HG02571 (cell line): Measurements from ENCODE around the gene RHCG.

Source experiments
- ATAC-seq: cut with Tn5 transposase; IDR thresholded peaks from one replicate; pipeline ENCODE4 v1.9.1; 2021; ENCODE audit warnings: mild to moderate bottlenecking, moderate library complexity; ENCODE audit not compliant: unreplicated experiment

RHCG gene

GRCh38 chr15:89446255-89446891, 50.0 kb downstream of the RHCG start:
- ATAC-seq = no peak

GRCh38 chr15:89445518-89445917, 50.9 kb downstream of the RHCG start:
- no peak for ATAC-seq

DNA sequence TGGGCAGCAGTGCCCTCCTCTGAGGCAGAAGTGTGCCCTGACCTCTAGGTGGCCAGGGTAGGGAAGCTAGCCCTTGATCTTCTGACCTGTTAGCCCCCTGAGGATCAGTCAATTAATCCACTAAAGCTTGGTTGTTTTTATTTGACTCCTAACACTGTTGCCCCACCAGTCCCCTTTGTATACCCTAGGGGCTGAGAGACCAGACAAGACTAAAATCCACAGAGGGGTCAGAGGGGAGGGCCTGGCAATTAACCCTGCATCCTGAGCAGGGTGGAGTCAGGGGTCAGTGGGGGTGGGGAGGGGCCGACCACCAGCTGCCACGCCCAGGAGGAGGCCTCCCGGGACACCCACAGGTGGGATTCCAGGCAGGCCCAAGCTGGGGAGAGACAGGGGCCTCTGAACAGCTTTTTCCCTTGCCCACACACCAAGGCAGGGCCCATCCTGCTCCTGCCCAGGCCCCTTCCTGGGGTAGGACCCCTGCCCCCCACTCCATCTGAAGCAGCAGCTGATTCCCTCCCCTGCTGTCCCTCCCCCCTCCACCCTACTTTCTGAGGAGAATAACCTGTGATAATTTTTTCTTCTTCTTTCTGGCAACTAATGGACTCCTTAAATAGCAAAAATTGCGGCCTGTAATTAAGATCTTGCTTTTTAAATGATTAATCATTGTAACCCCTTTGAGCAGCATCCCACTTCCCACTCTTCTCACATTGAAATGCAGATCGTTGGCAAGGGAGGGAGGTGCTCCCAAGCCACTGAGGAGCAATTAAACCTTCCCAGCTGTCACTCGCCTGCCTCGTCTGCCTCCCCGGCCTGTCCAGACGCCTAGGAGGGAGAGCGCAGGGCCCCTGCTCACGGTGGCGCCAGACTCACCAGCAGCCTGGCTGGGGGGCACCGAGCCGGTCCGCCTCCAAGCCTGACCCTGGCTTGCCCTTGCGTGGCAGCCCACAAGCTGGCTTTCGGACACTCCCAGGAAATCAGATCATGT, 51.9 kb downstream of the RHCG start:
- no peak for ATAC-seq

DNA sequence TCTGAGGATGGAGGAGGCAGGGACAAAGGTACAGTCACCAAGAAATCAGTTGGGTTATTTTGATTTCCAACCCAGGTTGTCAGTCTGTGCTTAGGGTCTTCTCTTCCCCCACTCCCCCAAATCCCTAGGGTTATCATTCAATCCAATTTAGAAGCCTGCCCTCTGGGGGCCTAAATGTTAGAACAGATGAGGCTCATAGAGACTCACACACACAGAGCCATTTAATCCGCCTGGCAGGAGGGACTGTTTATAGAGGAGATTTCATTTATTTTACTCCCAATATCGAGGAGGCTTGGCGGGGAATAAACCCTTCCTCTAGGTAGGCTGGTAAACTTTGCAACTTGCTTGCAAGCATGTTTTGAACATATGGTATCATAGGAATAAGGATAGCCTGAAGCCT, 52.8 kb downstream of the RHCG start:
- no peak for ATAC-seq

DNA sequence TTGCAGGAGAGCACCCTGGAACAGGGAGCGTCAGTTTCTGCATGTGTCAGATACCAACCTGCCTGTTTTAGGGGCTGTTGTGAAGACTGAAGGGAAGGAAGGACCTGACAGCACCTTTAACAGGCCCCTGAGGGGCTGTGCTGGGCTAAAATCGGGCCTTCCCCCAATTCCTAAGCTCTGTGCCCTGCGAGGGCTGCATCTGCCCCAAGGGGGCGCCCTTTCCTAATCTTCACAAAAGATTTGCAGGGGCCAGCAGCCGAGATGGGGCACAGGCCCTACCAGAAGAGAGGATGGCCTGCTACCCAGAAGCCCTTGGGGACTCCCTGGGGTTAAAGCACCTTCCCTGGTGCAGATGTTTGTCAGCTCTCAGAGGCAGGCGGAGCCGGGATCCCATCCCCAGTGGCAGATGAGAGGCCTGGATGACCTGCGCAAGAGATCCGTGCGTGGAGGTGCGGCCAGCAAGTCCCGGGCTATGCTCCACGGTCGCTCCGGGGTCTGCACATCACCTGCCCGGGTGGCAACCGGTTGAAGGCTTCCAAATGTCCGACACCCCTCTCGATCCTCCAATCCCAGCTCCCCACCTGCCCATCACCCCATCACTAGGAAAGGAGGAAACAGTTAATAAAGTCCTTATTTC, 53.6 kb downstream of the RHCG start:
- ATAC-seq = no peak

DNA sequence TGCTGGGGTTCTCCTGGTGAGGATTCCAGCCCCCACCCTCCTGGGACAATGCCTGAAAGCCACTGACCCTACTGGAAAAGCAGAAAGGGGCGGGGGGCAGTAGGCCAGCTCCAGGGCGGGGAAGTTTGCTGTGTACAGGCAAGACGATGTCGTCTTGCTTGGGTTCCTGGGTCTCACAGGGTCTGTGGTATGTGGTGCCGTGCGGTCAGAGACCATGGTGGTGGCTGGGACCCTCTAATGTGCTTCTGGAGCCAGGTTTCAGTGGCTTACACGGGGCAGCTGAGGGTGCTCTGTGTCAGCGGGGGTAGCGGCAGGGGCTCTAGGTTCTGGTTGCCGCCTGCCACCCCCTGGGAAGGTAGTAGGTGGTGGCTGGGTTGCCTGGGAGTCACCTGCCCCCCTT, 54.2 kb downstream of the RHCG start:
- ATAC-seq = no peak

DNA sequence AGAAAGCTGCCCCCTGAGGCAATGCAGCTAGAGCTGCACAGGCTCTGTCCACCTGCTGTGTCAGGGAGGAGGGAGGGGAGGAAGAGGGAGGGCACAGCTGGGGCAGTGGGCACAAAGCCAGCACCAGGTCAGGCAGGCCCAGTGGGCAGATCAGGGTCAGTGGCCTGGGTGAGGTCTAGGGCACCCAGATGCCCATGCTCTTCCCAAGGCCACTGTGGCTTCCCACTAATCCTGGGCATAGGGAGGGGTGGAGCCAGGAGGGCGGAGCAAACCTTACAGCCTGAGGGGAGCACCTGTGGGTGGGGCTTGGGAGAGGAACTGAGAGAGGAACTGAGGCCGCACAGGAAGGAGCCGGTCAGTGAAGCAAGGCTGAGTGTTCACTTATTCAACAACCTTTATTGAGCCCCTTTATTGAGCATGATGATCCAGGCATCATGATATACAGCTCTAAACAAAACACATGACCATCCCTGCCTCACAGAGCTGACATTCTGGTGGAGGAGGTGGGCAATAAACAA, 55.0 kb downstream of the RHCG start:
- ATAC-seq = peak; percentile 83

GRCh38 chr15:89439764-89440163, 56.6 kb downstream of the RHCG start:
- no peak for ATAC-seq

GRCh38 chr15:89436560-89437311, 59.6 kb downstream of the RHCG start:
- ATAC-seq = no peak

DNA sequence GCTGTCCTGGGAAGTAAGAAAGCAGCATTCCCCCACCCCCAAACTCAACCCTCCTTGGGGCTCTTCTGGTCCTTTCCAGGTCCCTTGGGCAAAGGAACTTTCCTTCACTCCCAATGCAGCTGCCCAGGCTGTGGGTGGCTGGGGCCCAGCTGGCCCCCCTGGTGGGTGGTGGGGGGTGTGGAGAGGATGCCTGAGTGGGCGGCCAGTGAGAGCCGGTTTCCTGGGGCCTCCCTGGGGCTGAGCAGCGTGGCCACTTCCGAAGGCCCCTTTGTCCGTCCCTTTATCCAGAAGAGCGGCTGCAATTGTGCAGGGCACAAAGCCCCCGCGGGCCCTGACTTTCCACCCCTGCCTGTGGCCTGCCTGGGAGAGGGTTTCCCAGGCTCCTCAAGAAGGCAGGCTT, 61.0 kb downstream of the RHCG start:
- ATAC-seq = no peak

GRCh38 chr15:89433686-89434085, 62.7 kb downstream of the RHCG start:
- ATAC-seq = no peak

DNA sequence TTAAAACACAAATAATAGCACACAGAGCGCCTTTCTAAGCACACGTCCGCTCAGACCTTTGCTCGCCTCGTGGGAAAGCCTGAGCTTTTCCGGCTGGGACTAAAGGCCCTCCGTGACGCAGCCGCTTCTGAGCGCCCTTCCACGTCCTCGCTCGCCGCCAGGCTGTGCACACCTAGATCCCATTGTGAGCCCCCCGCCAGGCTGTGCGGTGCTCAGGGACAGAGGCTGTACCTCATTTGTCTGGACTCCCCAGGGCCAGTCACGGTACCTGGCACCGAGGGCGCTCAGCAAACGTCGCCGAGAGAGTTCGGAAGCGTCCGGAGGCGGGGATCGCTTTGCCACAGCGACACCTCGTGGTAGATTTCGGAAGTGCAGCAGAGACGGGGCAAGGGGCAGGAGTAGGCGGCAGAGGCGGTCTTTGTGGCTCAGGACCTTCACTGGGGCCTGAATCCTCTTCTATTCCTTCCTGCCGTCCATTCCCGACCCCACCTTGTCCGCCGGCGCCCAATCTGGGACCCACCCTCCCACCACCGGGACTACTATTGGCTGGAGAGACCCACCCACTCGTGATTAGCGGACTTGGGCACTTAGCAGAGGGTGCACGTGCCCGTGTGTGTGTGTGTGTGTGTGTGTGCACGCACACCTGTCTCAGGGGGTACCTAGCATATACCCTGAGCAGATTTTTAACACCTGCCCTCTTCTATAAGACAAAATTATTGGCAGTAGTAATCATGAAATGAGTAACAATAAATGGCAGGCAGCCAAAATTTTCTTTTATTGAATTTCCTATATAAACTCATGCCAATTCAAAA, 65.6 kb downstream of the RHCG start:
- ATAC-seq = peak; percentile 92

DNA sequence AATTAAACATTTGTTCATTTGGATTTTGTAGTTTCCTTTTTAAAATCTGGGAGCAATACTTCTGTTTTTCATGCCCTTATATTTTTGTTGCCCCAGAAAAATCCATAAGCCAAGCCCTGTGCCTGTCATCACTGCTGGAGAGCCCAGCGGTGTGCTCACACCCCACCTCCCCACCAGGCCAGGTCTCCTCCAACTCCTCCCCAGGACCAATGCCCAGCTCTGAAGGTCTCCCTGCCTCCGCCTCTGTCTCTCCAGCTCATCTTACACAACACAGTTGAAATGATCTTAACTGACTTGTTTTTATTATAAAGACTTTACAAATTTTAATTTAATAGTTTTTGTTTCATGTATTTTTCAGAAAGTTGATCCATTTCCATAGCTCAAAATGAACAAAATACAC, 66.4 kb downstream of the RHCG start:
- no peak for ATAC-seq

DNA sequence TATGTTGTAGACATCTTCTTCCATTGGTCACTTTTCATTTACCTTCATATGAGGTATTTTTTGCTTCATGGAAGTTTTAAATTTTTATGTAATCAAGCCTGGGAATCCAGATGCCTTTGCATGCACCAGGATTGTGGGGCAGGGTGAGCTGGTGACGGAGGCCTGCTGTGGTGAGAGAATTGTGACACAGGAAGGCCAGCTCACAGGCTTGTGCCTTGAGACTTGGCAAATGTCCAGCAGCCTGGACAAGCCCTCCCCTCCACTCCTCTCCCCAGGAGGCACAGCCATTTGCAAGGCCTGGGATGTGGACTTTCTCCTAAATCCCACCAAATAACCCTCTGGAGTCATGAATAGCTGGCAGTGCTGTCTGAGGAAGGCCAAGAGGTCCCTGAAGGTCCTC, 67.4 kb downstream of the RHCG start:
- ATAC-seq = no peak

GRCh38 chr15:89428246-89428645, 68.1 kb downstream of the RHCG start:
- ATAC-seq = no peak

DNA sequence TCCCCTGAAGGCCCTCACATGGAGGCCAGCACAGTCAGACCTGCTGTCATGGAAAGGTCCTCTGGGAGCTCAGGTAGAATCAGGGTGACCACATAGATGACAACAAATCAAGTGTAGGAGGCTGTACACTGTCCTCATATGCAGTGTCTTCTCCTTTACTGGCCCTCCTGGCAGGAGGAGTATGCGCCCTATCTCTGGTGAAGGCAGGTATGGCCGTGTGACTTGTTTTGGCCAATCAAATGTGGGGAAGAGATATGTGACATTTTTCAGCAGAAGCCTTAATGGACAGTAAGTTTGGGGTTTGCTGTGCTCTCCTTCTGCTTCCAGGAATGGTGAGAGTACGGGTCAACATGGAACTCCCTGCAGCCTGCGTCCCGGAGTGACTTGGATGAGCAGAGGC, 69.9 kb downstream of the RHCG start:
- ATAC-seq = no peak

GRCh38 chr15:89423981-89424380, 72.4 kb downstream of the RHCG start:
- ATAC-seq = no peak
